GM19238 (cell line): ENCODE data around the gene ZNF296.

Experiments
- DNase-seq: peaks from one replicate; pipeline ENCODE4 v3.0.0; 2011; ENCODE audit warnings: low spot score; ENCODE audit not compliant: insufficient read length

ZNF296 gene

DNA sequence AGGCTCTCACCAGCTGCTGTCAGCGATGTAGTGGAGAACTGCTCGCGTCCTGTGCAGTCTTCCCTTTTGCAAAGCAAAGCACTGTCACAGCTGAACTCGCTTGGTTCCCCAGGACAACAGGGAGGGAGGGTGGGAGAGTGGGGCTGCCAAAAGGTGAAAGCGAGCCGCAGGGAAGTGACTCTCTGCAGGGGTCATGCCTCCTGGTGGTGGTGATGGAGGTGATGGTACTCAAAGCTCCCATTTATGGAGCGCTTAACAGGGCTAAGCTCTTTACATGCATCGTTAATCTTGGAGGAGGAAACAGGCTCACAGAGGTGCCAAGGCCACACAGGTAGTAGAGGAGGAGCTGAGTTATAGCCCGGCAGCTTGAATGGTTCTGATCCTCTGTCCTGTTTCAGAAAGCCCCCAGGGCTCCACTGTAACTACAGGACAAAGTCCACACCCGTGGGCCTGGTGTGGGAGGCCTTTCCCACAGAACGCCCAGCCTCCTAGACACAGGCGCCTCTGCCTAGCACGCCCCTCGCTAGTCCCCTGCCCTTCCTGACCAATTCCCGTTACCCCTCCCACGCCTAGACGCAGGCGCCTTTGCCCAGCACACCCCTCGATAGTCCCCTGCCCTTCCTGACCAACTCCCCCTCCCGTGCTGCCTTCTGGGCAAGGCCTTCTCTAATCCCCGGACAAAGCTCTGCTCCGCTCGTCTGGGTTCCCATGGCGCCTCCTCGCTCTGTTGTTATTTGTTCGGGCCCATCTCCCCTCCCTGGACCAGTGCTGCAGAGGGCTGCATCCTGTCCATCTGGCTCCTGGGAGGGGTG is 27.4 kb upstream of the ZNF296 start:
- no peak for DNase-seq

DNA sequence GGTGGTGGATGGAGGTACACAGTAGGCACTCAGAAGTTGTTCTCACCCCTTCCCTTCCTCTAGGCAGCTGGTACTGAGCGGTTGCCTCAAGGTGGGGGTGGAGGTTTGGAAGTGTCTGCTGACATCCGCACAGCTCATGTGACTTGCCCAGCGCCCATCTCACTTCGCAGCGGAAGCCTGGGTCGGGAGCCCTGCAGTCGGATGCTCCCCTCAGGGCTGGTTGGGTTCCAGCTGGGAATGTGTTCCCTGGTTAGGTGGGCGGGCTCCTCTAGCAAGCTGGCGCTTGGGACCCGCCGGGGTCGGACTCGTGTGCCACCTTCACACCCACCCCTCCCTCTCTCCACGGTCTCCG is 26.9 kb upstream of the ZNF296 start:
- peak; percentile 55 for DNase-seq

DNA sequence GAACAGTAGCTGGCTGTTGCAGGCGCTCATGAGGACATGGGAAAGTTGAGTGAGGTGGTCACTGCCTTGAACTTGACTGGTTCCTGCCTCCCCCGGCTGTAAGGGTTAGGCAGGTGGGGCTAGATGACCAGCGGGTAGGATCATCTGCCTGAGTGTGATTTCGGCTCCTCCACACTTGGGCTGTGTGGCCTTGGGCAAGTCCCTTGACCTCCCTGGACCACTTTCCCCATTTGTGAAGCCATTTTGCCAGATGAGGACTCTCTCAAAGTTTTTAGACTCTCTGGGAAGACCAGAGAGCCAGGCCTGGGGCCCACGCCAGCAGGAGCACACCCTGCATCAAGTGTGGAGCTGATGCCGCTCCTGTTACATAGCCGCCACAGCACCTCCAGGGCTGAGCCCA is 26.2 kb upstream of the ZNF296 start:
- DNase-seq = no peak

DNA sequence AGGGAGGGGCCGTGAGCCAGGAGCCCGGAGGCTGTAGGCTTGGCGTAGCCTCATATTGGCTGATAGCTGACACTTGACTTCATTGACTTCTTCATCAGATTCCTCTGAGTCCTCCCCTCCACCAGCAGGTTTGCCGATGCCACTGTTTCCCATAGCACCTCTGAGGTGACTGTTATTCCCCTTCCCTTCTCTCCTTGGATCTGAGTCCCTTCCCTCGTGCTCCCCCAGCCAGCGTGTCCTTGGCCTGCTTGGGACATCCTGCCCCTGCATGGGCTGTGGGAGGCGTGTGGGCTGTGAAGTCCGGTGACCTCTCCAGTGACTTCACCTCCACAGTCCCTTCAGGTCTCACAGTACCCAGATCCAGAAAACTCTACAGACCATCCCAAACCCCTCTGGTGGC is 25.5 kb upstream of the ZNF296 start:
- no peak for DNase-seq

DNA sequence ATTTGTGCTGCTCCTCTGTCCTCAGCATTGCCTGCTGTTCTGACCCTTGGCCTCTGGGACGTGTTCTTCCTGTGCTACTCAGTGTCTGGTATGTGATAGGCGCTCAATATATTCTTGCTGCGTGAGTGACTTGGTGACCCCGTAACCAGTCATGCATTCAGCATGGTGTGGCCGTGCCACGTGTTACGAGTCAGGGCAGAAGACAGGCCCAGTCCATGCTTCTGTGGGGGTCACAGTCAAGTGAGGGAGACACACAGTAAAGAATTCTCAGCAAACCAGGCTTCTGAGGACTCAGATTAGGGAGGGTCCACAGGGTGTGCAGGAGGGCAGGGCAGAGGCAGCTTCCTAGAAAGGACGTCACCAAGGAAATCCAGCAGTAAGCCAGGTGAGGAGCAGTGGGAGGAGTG is 24.6 kb upstream of the ZNF296 start:
- no peak for DNase-seq

DNA sequence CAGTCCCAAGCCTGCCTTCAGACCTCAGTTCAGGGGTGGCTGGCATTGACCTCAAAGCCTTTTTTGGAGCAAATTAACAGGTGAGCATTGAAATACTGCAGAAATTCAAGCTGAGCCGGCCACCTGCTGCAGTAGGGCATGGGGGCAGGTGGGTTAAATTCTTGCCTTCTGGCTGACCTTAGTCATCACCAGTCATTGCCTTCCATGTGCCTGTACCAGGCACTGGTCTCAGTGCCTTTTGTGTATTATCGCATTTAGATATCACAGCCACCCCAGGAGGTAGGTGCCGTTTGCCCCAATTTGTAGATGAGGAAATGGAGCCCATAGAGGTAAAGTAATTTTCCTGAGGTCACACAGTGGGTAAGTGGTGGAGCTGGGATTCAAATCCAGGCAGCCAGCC is 23.9 kb upstream of the ZNF296 start:
- no peak for DNase-seq

DNA sequence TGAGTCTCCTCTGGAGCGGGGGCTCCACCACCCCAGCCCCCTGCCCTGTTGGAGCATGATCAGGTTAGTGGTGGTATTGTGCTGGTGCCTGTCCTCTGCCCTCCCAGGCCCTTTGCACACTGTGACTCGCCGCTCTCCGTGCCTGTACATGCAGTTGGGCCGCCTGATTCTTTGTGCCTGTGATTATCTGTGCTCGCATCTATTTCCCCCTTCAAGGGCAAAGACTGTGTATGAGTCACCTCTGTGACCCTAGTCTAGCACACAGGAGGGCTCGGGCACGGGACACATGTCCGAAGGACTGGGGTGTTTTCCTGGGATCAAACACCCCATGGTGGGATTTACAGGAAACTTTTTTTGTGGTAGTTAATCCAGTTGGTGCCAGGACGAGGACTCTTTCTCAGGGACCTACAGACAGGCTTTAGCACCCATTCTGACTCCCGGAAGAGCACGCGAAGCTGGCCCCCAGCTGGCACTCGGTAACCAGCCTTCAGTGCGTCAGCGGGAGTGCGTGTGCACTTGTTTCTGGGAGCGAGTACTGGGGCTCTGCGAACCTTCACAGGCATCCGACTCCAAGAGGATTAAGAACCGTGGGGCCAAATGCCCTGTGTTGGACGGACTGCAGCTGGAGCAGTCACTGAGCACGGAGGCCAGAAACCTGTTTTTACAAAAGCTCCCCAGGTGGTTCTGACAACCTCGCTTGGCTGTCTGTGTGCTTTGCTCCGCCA is 23.4 kb upstream of the ZNF296 start:
- DNase-seq = no peak

DNA sequence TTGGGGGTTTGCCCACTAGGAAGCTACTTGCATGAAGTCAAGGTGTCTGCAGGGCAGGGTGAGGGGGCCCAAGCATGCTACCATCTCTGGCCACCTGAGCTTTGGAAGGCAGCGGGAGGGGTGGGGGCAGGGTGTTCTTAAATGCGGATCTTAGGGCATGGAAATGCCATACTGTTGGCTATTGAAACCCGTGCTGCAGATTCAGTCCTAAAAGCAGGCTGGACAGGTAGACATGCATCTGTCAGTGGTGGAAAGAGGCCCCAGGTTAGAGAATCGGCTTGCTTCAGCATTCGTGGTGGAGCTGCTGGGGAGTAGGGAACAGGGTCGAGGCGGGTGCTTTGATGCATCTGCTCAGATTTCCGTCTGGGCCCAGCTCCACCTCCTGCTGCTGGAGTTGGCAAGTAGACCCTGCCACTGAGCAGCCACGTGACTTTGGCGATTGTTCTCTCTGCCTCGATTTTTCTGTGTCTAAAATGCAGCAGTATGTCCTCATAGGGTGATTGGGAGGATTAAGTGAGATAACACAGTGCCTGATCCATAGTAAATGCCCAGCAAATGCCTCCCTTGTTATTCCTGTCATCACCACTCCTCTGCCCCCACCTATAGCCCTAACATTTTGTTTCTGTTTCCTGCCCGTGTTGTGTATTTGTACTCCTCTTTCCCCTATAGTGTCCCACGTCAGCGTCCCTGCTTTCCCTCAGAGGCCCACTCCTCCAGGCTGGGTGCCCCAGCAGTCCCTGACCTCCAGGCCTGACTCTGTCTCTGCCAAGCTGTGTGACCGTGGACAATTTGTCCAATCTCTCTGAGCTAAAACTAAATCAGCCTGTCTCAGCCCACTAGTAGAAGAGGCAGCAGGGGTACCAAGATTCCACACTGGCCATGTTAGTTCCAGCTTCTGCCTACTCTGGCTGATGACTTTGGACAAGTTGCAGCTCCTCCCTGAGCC is 22.5 kb upstream of the ZNF296 start:
- DNase-seq = no peak

DNA sequence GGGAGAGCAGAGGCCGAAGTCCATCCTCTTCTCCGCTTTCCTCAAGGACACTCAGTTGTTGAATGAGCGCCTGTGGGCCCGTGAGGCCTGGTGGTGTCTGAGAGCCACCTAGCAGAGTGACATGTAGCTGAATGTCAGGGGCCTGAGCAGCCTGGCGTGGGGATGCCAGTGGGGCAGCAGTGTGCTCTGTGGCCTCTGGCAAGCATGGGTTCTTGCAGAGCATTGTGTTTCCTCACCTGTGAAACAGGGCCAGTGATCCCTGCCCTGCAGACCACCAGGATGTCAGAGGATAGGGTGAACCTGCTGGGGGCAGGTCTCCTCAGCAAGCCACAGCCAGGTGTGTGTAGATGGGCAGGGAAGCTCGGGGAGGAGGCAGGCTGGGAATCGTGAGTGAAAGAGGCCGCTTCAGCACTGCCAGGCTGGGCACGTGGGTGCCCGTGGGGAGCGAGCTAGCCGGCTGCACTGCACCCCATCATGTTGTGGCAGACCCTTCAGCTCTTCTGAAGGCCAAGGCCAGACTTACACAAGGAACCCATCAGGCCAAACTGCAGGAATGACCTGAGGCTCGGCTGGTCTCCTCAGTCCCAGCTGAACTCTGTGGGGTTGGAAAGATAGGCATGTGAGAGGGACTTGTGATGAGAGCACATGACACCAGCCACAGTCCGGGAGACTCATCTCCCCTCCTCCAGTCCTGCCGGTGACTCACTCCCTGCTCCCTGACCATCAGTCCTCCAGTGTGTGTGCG is 21.7 kb upstream of the ZNF296 start:
- DNase-seq = no peak

DNA sequence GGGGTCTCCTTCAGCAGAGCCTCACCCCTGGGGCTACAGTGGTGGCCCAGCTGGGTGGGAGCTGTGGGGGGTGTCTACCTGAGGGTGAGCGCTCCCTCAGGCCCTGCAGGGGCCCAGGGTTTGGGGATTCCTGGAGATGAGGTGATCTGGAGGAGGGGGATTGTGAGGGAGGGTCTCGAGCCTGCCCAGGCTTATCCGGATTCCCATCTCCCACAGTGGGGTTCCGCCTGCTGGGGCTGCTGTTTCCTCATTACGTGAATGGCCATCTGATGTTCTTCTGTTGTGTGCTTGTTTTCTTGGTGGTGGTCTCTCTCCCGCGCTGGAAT is 21.1 kb upstream of the ZNF296 start:
- no peak for DNase-seq

DNA sequence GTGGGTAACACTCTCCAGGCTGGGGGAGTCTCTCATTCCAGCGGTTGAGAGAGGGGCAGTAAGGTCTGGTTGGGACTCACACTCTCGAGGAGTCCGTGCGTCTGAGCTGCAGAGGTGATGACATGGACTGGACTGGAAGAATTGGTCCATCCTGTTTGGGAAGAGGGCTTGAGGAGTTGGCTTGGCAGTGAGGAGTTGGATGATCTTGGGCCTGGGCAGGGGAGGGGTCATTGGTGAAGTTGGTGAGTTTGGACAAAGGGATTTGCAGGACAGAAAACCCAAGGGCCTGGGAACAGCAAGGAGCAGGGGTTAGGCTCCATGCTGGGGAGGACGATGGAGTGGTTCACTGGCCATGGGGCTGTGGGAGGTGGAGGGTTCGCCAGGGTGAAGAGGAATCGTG is 20.4 kb upstream of the ZNF296 start:
- no peak for DNase-seq

DNA sequence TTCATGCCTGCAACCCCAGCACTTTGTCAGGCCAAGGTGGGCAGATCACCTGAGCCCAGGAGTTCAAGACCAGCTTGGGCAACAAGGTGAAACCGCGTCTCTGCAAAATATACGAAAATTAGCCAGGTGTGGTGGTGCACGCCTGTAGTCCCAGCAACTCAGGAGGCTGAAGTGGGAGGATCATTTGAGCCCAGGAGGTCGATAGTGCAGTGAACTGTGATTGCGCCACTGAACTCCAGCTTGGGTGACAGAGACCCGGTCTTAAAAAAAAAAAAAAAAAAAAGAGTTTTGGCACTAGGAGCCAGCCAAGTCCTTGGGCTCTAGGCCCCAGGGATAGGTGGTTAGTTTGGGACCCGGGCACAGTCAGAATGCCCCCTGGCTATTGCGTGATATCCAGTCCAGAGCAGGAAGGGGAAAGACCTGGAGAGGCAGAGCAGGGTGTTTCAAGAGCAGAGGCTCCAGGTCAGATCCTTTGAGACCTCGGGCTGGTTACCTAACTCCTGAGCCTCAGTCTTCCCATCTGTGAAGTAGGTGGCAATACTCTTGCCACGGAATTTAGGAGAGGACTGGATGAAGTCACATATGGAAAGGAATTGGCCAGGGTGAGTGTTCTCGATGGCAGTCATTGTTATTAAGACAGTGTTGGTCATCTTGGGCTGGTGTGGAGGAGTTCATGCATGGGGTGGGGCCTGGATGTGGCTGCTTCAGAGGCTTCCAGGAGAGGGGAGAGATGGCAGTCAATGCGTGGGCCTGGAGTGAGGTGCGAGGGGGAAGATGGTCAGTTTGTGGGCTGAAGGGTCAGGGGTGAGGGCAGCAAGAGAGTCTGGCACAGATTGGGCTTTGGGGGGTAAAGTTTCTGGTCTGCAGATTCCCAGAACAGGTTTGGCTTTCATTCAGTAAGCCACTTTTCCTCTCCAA is 19.5 kb upstream of the ZNF296 start:
- no peak for DNase-seq

DNA sequence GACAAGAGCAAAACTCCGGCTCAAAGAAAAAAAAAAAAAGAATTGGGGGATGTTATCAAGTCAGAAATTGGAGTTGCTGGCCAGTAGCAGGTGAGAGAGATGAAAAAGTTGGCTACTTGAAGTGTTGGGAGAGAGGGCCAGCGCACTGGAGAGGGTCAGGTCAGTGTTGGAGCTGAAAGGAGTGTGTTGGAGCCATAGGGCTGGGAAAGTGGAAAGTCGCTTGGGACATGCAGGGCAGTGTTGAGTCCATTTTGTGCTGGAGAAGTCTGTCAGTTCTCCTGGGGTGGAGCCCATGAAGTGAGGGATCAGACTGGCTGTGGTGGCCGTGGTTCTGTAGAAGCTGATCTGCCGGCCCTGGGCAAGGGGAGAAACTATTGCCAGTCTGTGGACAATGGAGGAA is 18.4 kb upstream of the ZNF296 start:
- DNase-seq = no peak

DNA sequence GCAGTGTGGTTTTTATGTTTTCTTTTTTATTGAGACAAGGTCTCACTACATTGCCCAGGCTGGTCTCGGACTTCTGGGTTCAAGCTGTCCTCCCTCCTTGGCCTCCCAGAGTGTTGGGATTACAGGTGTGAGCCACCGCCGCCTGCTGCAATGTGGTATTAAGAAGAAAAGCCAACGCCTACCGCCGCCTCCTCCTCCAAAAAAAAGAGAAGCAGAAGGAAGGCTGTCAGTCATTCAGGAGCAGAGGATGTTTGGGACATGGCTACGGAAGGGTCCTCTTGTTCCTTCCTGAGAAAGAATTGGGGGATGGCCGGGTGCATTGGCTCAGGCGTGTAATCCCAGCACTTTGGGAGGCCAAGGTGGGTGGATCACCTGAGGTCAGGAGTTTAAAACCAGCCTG is 17.9 kb upstream of the ZNF296 start:
- DNase-seq = no peak

DNA sequence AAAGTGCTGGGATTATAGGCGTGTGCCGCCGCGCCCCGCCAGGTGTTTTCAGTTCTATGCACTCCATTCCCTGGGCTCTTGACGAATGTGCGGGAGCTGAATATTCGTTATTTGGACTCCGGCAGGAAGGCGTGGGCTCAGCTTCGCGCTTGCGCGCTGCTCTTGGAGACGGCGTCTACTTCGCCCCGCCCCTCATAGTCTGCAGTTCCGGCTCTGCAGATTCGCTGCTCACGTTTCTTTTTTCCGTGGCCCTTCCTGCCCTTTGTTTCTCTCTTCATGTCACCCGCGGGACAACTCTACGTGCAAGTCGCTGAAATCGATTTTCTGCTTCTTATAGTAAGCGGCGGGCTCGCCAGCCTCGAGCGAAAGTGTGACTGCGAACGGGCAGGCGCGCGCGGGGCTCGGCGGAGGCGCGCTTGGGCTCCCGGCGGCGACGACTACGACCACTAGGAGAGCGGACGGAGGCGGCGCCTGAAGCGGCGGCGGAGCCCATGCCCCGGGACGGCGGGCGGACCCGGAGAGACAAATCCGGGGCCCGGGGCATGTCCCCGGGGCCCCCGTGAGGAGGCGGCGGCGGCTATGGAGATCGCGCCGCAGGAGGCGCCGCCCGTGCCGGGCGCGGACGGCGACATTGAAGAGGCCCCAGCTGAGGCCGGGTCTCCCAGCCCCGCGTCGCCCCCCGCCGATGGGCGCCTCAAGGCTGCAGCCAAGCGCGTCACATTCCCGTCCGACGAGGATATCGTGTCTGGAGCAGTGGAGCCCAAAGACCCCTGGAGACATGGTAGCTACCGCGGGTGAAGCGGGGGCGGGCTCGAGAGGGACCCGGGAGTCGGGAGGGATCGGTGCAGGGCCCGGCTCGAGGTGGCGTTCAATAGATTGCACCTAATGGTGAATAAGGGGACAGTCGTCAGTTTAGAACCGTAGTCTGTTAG is 16.7 kb upstream of the ZNF296 start, which contains the start of gene PPP1R37:
Gene PPP1R37 (plus strand): TSS at position 433 of the 932 bp plus-strand sequence. CDS start 147 bp downstream, at position 580.
- DNase-seq = peak; percentile 94

DNA sequence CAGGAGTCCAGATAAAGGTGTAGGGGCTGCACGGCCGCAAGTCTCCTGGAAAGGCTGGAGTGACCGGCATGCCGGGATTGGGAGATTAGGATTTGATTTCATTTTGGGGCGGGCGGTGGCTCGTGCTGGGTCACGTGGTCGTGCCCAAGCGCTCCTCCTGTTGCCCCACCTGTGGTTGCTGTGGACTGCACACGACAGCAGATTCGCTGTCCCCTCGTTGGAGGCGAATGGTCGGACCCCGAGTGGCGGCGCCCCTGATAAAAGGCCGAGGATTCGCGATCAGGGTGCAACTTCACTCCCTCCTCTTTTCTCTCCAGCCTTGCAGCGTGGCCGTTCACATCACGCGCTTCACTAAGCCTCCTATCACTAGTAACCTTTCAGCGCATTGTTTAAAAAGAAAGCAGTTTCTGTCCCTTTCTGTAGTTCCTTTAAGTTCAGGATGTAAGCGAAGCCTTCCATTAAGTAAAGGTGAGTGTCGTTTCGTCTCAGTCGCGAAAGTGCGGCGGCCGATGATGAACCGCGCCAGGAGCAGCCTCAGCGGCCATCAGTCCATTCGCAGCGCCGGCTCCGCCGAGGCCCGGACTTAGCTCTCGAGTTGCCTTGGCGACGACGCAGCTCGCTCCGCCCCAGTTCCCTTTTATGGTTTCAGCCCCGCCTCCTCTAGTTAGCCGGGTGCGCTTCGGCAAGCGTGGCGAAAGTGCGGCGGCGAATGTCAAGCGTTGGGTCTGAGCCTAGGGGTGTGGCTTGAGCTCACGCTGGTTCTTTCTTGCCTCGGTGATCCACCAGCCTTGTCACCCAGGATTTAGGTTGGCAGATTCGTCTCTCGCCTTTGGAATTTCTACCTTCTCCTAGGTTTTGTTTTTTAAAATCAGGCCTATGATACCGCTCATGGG is 15.0 kb upstream of the ZNF296 start:
- DNase-seq = peak; percentile 88

DNA sequence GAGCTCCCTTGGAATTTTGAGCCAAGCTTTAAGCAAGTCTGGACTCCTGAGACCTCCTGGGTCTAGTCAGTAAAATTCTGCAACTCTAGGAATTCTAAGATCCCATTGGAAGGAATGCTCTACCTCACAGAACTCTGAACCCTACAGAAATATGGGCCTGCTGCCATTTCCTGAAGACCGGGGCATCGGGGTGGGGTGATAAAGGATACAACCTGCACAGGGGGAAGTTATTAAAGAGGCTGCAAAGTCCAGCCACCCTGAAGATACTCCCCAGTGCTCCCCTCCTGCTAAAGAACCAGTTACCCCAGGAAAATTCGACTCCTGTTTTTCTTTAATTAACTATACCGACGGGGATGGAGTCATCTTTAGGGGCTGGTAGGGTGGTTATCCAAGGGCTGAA is 14.3 kb upstream of the ZNF296 start:
- no peak for DNase-seq

DNA sequence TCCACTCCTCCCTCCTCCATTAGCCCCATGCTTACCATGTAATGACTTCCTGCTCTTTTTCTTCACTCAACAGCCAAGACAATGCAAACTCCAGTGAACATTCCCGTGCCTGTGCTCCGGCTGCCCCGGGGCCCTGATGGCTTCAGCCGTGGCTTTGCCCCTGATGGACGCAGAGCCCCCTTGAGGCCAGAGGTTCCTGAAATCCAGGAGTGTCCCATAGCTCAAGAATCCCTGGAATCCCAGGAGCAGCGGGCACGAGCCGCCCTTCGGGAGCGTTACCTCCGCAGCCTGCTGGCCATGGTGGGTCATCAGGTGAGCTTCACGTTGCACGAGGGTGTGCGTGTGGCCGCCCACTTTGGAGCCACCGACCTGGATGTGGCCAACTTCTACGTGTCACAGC is 13.8 kb upstream of the ZNF296 start:
- DNase-seq = no peak
